Skin epidermis (tissue), 12 donors: ENCODE results near the gene UCK1.

Experiments used
- H3K27ac ChIP-seq, 21 experiments: fragments of 200-600 bp; sonication (generic) in 11 of 21; one replicate each; pipeline ENCODE4 v1.5.0; 2020; ENCODE audit warnings: mild to moderate bottlenecking in 3 of 21, inconsistent platforms in 2 of 21, moderate library complexity in 2 of 21
- H3K4me3 ChIP-seq, 7 experiments: fragments of 200-600 bp; sonication (generic) in 2 of 7; one replicate each; pipeline ENCODE4 v1.5.0; 2020; ENCODE audit warnings: inconsistent platforms in 2 of 7, mild to moderate bottlenecking in 2 of 7, moderate library complexity in 1 of 7

The UCK1 gene

GRCh38 chr9:131482343-131483006, 48.6 kb downstream of the UCK1 start:
- Histone ChIP-seq H3K27ac (peak overlapping the region in 7 of 21 experiments; percentile 12 to 67 (median 42)), H3K4me3 (no peak overlapping the region)

- Histone ChIP-seq H3K4me3 (no peak overlapping the region), H3K27ac (peak overlapping the region in 7 of 21 experiments; percentile 29 to 67 (median 38))
These were observed 49.4 kb downstream of the UCK1 start for GRCh38 chr9:131481441-131482342.

- no peak overlapping the region for H3K4me3 ChIP-seq
These were observed 50.8 kb downstream of the UCK1 start for GRCh38 chr9:131480258-131480657.

GRCh38 chr9:131478911-131479310, 52.2 kb downstream of the UCK1 start:
- Histone ChIP-seq H3K4me3 (no peak overlapping the region), H3K27ac (no peak overlapping the region)

More at GRCh38 chr9:131480258-131480657, 50.8 kb downstream of the UCK1 start:
- H3K27ac ChIP-seq: peak overlapping the region in 1 of 21 experiments; percentile 33

GRCh38 chr9:131478421-131478868, 52.6 kb downstream of the UCK1 start:
- no peak overlapping the region for H3K4me3 ChIP-seq
- H3K27ac ChIP-seq: peak overlapping the region in 1 of 21 experiments; percentile 10

GRCh38 chr9:131477816-131478419, 53.1 kb downstream of the UCK1 start:
- Histone ChIP-seq H3K27ac (peak overlapping the region in 1 of 21 experiments; percentile 10), H3K4me3 (no peak overlapping the region)

- no peak overlapping the region for H3K27ac ChIP-seq
- H3K4me3 ChIP-seq: no peak overlapping the region
These were observed 53.7 kb downstream of the UCK1 start for GRCh38 chr9:131477367-131477766.

GRCh38 chr9:131476777-131477345, 54.2 kb downstream of the UCK1 start:
- Histone ChIP-seq H3K27ac (no peak overlapping the region), H3K4me3 (no peak overlapping the region)

- H3K27ac ChIP-seq: no peak overlapping the region
- no peak overlapping the region for H3K4me3 ChIP-seq
These were observed 54.9 kb downstream of the UCK1 start for GRCh38 chr9:131475956-131476776.

- H3K4me3 ChIP-seq: no peak overlapping the region
- H3K27ac ChIP-seq: no peak overlapping the region
These were observed 55.7 kb downstream of the UCK1 start for GRCh38 chr9:131475111-131475955.

GRCh38 chr9:131474711-131475110, 56.4 kb downstream of the UCK1 start:
- H3K4me3 ChIP-seq: no peak overlapping the region
- no peak overlapping the region for H3K27ac ChIP-seq

- Histone ChIP-seq H3K4me3 (no peak overlapping the region), H3K27ac (no peak overlapping the region)
These were observed 57.2 kb downstream of the UCK1 start for GRCh38 chr9:131473891-131474290.
